Mucosa of descending colon (tissue), 3 donors: ENCODE results near the gene RAB11FIP4. TPM values are rescaled to one million over a fixed set of nuclear protein-coding genes. Genes with fewer than 3 reads are reported as not detected.
A peak's percentile ranks its signal among the peaks of the same experiment; 100 is the strongest.

Source experiments
- ATAC-seq: fragments of 200-7000 bp; cut with Tn5 transposase; one replicate; pipeline ENCODE4 v1.9.1; 2020; ENCODE audit warnings: mild to moderate bottlenecking, moderate library complexity
- DNase-seq, 3 donors: peaks; one replicate each; pipeline ENCODE4 v3.0.0-alpha.2; 2020
- H3K36me3 ChIP-seq: fragments of 200-600 bp; one replicate; pipeline ENCODE4 v1.8.0; 2021; ENCODE audit warnings: low read depth, mild to moderate bottlenecking
- H3K4me1 ChIP-seq: fragments of 200-600 bp; one replicate; pipeline ENCODE4 v1.8.0; 2021; ENCODE audit warnings: low read depth, mild to moderate bottlenecking
- H3K4me3 ChIP-seq: fragments of 200-600 bp; one replicate; pipeline ENCODE4 v1.8.0; 2021; ENCODE audit warnings: mild to moderate bottlenecking
- H3K9me3 ChIP-seq: fragments of 200-600 bp; one replicate; pipeline ENCODE4 v1.8.0; 2021; ENCODE audit warnings: mild to moderate bottlenecking
- intact Hi-C, 2 donors: fragments of 100-400 bp; cut with DNase I in 1 of 2; cut with micrococcal nuclease in 1 of 2; formaldehyde crosslinking; loops; one replicate each; pipeline versions ENCODE4 v1.11.0 to v1.11.1; 2022; cut with DNase I, micrococcal nuclease
- total RNA-seq, 3 donors: library from RNA; stranded (reverse); fragmentation: NEBNext Ultra II Directional in 2 of 3; extraction: Animal tissue kit (Norgen Biotek cat#: 25700) in 2 of 3; gene quantifications; one replicate each; pipeline versions ENCODE4 v1.2.1 to v1.2.4, GENCODE V29; 2021 to 2023
- TF ChIP-seq, protein P1 (sequence below): fragments of 200-600 bp; IDR thresholded peaks from one replicate; pipeline ENCODE4 v1.8.0; 2022; ENCODE audit warnings: antibody characterized with exemption, mild to moderate bottlenecking
- donor health status: DM: no; HTN: no; CAD: no; lungs with moderate emphysema.
- donor health status: DM: no; HTN: no; CAD: no.
- donor health status: DM: no; HTN: yes; CAD: no.

The RAB11FIP4 gene
- total RNA-seq, 3 donors from 2014 or later: 24.5 to 49.9 (median 40.7) TPM

DNA sequence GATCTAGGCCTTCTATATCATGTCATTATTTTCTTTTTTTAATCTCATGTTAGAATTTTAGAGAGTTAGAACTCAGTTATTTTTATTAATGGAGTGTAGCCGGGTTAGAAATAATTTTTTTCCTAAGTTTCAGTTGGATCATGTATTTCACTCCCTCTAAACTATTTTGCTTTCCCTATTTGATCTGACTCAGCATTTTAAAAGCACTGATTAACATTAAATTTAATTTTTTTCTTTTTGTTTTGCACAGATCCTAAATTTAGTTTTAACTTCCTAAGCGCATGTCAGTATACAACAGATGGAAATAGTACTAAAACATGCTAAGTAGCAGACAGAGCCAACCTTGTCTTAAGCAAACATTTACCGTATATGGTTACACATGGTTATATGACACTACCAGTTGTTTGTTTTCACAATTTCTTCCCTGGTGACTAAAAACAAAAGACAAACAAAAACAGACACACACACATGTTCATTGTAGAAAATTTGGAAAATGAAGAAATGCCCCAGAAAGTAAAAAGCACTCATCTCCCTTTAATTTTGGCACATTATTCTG lies 33.6 kb upstream of the RAB11FIP4 start:
- Histone ChIP-seq H3K4me1 (no peaks in the 10 kb centered on the region), H3K36me3 (no peaks in the 10 kb centered on the region), H3K9me3 (no peaks in the 10 kb centered on the region), H3K4me3 (no peak overlapping the region)
- TF ChIP-seq, protein P1, sequence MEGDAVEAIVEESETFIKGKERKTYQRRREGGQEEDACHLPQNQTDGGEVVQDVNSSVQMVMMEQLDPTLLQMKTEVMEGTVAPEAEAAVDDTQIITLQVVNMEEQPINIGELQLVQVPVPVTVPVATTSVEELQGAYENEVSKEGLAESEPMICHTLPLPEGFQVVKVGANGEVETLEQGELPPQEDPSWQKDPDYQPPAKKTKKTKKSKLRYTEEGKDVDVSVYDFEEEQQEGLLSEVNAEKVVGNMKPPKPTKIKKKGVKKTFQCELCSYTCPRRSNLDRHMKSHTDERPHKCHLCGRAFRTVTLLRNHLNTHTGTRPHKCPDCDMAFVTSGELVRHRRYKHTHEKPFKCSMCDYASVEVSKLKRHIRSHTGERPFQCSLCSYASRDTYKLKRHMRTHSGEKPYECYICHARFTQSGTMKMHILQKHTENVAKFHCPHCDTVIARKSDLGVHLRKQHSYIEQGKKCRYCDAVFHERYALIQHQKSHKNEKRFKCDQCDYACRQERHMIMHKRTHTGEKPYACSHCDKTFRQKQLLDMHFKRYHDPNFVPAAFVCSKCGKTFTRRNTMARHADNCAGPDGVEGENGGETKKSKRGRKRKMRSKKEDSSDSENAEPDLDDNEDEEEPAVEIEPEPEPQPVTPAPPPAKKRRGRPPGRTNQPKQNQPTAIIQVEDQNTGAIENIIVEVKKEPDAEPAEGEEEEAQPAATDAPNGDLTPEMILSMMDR: no peak
- intact Hi-C loops: no loop called here
- peak; percentile 61 for ATAC-seq
- no peak for DNase-seq

GRCh38 chr17:31364012-31364411 lies 27.5 kb upstream of the RAB11FIP4 start:
- H3K4me3 ChIP-seq: no peak overlapping the region
- intact Hi-C loops: no loop called here
- ATAC-seq (no peak), DNase-seq (no peak)
- TF ChIP-seq, protein P1: no peak
- no peaks in the 10 kb centered on the region for H3K36me3 ChIP-seq
- no peaks in the 10 kb centered on the region for H3K4me1 ChIP-seq
- no peaks in the 10 kb centered on the region for H3K9me3 ChIP-seq

DNA sequence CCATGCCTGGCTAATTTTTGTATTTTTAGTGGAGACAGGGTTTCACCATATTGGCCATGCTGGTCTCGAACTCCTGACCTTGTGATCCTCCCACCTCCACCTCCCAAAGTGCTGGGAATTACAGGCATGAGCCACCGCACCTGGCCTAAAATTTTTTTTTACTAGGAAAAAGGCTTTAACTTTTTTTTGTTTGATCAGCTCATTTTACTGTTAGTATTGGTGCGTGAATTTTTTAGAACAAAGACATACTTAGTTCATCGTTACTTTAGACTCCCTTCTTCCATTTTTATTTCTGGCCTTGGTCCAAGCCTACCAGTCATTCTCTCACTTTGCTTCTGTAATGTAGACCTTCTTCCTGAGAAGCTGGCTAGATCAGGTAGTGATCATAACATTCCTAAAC lies 25.4 kb upstream of the RAB11FIP4 start:
- H3K4me3 ChIP-seq: no peak overlapping the region
- DNase-seq (no peak), ATAC-seq (no peak)
- TF ChIP-seq, protein P1: no peak
- H3K4me1 ChIP-seq: no peaks in the 10 kb centered on the region
- no peaks in the 10 kb centered on the region for H3K9me3 ChIP-seq
- intact Hi-C loops: no loop called here
- H3K36me3 ChIP-seq: no peaks in the 10 kb centered on the region

DNA sequence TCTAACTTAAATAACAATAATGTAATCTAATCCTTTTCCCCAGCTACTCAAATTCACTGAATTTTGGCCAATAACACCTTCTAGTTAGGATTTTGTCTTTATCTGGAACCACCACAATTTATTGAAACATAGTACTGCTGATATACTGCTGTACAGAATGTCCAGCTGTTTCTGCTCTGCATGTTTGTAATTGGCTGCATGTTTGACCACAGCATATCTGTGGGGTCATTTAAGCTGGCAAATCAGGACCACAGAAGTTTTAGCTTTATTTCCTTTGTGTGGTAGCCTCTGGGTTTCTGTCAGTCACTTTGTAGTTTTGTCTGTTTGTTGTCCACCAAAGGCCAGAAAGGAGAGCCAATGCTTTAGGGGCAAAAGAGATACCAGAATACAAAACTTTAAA lies 22.2 kb upstream of the RAB11FIP4 start:
- Histone ChIP-seq H3K4me1 (no peaks in the 10 kb centered on the region), H3K9me3 (no peaks in the 10 kb centered on the region), H3K36me3 (no peaks in the 10 kb centered on the region), H3K4me3 (no peak overlapping the region)
- intact Hi-C loops: no loop called here
- no peak for ATAC-seq
- DNase-seq: no peak
- TF ChIP-seq, protein P1: no peak

DNA sequence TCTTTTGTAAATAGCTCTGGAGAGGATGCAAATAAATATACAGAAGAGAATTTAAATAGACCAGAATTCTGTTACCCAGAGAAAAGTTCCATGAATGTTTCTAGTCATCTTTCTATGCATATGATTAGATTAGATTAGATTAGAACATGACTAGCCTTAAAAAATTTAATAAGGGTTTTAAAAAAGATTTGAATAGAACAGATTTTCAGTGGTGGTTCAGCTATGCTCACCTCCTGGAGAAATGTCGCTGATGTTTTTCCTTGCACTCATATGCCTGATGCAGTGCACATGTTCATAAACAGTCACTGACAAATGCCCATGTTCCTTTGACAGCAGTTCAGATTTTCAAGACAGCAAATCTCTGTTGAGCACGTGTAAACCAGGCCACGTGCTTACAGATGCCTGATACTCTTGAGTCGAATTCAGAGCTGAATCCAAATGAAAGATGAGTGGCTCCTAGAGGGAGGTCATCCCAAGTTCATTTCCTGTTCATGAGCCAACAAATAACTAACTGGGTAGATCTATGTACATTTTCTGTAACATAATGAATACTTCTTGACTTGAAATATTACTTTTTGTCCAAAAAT lies 19.9 kb upstream of the RAB11FIP4 start:
- DNase-seq (no peak), ATAC-seq (no peak)
- intact Hi-C loops: no loop called here
- H3K4me1 ChIP-seq: no peaks in the 10 kb centered on the region
- no peaks in the 10 kb centered on the region for H3K36me3 ChIP-seq
- H3K4me3 ChIP-seq: no peak overlapping the region
- no peaks in the 10 kb centered on the region for H3K9me3 ChIP-seq
- TF ChIP-seq, protein P1: no peak
